HEK293T (cell line): ENCODE measurements around the gene CIB4.
"Not testable (repeated sequence)": the region's sequence is repeated elsewhere in the genome, so short reads cannot be mapped to it uniquely, and the experiment has no call there.

Experiments used
- CTCF ChIA-PET: fragments of 350-600 bp; formaldehyde crosslinking; extraction: SDS; loops from one replicate; lab custom pipeline; 2021; ENCODE audit warnings: antibody characterized with exemption, inconsistent platforms; lab: Yijun Ruan, JAX
- POLR2A ChIA-PET: fragments of 350-600 bp; formaldehyde crosslinking; extraction: SDS; loops from one replicate; lab custom pipeline; 2020; ENCODE audit warnings: antibody characterized with exemption, inconsistent platforms; lab: Yijun Ruan, JAX
- DNase-seq: peaks from one replicate; pipeline ENCODE4 v3.0.0; 2012; ENCODE audit warnings: mixed read lengths; ENCODE audit errors: extremely low spot score
- ARNT ChIP-seq: fragments of 450-650 bp; IDR thresholded peaks from 2 replicates; pipeline ENCODE4 v1.6.1; 2017; ENCODE audit warnings: mild to moderate bottlenecking
- BHLHE40 ChIP-seq: fragments of 450-650 bp; IDR thresholded peaks from 2 replicates; pipeline ENCODE4 v1.6.1; 2016; ENCODE audit warnings: mild to moderate bottlenecking, moderate library complexity, borderline replicate concordance
- CTBP1 ChIP-seq: fragments of 450-650 bp; IDR thresholded peaks from 2 replicates; pipeline ENCODE4 v1.6.1; 2016; ENCODE audit warnings: borderline replicate concordance
- ELF4 ChIP-seq: fragments of 450-650 bp; IDR thresholded peaks from 2 replicates; pipeline ENCODE4 v1.6.1; 2017; ENCODE audit warnings: antibody characterized with exemption
- FOXA1 ChIP-seq: fragments of 450-650 bp; IDR thresholded peaks from 2 replicates; pipeline ENCODE4 v1.6.1; 2016; ENCODE audit warnings: mild to moderate bottlenecking
- FOXK2 ChIP-seq: fragments of 450-650 bp; IDR thresholded peaks from 2 replicates; pipeline ENCODE4 v1.6.1; 2016; ENCODE audit warnings: mild to moderate bottlenecking
- FOXM1 ChIP-seq: fragments of 450-650 bp; IDR thresholded peaks from 2 replicates; pipeline ENCODE4 v1.6.1; 2017; ENCODE audit warnings: mild to moderate bottlenecking, borderline replicate concordance
- HDGF ChIP-seq: fragments of 450-650 bp; IDR thresholded peaks from 2 replicates; pipeline ENCODE4 v1.6.1; 2017; ENCODE audit warnings: antibody characterized with exemption, borderline replicate concordance
- L3MBTL2 ChIP-seq: fragments of 450-650 bp; conservative IDR thresholded peaks from 2 replicates; pipeline ENCODE4 v1.6.1; 2016; ENCODE audit warnings: mild to moderate bottlenecking
- LEF1 ChIP-seq: fragments of 450-650 bp; IDR thresholded peaks from 2 replicates; pipeline ENCODE4 v1.6.1; 2017; ENCODE audit warnings: mild to moderate bottlenecking, borderline replicate concordance
- NFRKB ChIP-seq: fragments of 450-650 bp; IDR thresholded peaks from 2 replicates; pipeline ENCODE4 v1.6.1; 2016; ENCODE audit warnings: mild to moderate bottlenecking, moderate library complexity
- PKNOX1 ChIP-seq: fragments of 450-650 bp; IDR thresholded peaks from 2 replicates; pipeline ENCODE4 v1.6.1; 2016
- SP1 ChIP-seq: fragments of 450-650 bp; IDR thresholded peaks from 2 replicates; pipeline ENCODE4 v1.6.1; 2017
- SUZ12 ChIP-seq: fragments of 450-650 bp; IDR thresholded peaks from 2 replicates; pipeline ENCODE4 v1.6.1; 2016; ENCODE audit warnings: mild to moderate bottlenecking
- TARDBP ChIP-seq: fragments of 450-650 bp; IDR thresholded peaks from 2 replicates; pipeline ENCODE4 v1.6.1; 2016
- ZNF384 ChIP-seq: fragments of 450-650 bp; IDR thresholded peaks from 2 replicates; pipeline ENCODE4 v1.6.1; 2016

The CIB4 gene

GRCh38 chr2:26670931-26671460 lies 29.8 kb upstream of the CIB4 start:
- POLR2A ChIA-PET: no interaction called here
- TF ChIP-seq ARNT (no peak), FOXM1 (no peak), L3MBTL2 (no peak), ZNF384 (no peak), LEF1 (no peak), SP1 (no peak), PKNOX1 (no peak), FOXA1 (no peak), ELF4 (no peak), NFRKB (no peak), SUZ12 (no peak), BHLHE40 (no peak), HDGF (no peak), TARDBP (no peak), CTBP1 (no peak), FOXK2 (no peak)
- CTCF ChIA-PET: no interaction called here
- DNase-seq: no peak

GRCh38 chr2:26670171-26670570 lies 29.0 kb upstream of the CIB4 start:
- POLR2A ChIA-PET: no interaction called here

DNA sequence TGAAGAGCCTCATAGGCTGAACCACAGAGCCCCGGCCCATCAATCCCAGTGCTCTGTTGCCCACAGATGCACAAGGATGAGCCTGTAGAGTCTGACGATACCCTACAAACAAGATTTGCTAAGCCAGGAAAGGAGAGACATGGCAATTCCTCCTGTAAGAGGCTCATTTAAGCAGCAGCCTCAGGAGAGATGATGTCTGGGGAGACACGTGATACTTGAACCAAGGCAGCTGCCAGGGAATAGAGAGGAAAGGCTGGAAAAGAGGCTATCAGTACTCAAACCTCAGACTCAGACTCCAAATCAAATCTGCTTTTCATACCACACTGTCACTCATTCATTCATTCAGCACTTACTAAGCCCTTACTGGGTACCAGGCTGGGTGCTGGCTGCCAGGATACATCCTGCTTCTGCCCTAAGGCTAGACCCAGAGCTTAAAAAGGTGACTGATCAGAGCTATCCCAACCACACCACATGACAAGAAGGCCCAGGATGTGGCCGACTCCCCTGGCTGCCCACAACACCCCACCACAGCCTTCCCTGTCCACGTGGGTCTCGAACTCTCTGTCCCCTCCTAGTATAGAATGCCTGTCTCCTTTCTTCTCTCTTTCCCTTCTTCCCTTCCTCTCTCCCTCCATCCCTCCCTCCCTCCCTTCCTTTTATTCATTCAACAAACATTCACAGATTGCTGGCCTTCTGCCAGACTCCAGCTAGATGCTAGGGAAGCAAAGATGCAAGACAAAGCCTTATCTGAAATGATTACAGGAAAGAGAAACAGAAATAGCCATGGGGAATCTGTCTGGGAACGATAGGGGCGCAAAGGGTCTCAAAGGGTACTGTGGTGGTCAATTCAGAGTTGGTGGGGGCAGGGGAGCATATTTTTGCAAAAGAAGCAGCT lies 27.9 kb upstream of the CIB4 start:
- CTCF ChIA-PET: interaction anchor here (0.6 kb wide), 1 partner anchor 566 kb away, joined by 3 read pairs; no protein-coding TSS in a partner anchor
- POLR2A ChIA-PET: no interaction called here
- no peak for DNase-seq

More at GRCh38 chr2:26670171-26670570, 29.0 kb upstream of the CIB4 start:
- CTCF ChIA-PET: no interaction called here
- no peak for DNase-seq
- TF ChIP-seq TARDBP: no peak
- no peak for TF ChIP-seq BHLHE40
- TF ChIP-seq PKNOX1: no peak
- no peak for TF ChIP-seq L3MBTL2
- no peak for TF ChIP-seq SUZ12
- TF ChIP-seq NFRKB: no peak
- TF ChIP-seq HDGF: no peak

DNA sequence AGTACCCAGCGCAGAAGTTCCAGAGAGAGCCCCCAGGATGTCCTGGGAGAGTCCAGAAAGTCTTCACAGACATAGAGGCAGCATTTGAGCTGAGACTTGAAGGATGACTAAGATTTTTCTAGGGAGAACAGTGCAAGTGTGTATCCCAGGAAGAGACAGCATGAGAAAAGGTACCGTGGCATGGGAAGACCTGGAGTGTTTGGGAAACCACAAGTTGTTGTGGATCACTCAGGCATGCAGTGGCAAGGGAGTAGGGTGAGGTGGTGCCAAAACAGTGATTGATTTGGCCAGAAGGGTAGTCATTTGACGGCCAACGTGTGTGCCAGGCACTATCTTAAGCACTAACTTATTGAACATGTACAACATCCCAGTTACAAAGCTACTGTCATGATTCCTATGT lies 26.9 kb upstream of the CIB4 start:
- no peak for TF ChIP-seq PKNOX1
- no peak for TF ChIP-seq FOXK2
- no peak for TF ChIP-seq NFRKB
- no peak for TF ChIP-seq BHLHE40
- no peak for TF ChIP-seq CTBP1
- TF ChIP-seq ZNF384: no peak
- no peak for TF ChIP-seq FOXM1
- no peak for DNase-seq
- ChIA-PET CTCF (no interaction called here), POLR2A (no interaction called here)

More for the DNA sequence above, 27.9 kb upstream of the CIB4 start:
- no peak for TF ChIP-seq ARNT
- TF ChIP-seq NFRKB: no peak
- TF ChIP-seq FOXM1: no peak
- no peak for TF ChIP-seq SP1
- TF ChIP-seq LEF1: no peak
- TF ChIP-seq ELF4: no peak
- no peak for TF ChIP-seq SUZ12
- no peak for TF ChIP-seq CTBP1
- no peak for TF ChIP-seq TARDBP
- no peak for TF ChIP-seq FOXK2
- TF ChIP-seq PKNOX1: no peak

- POLR2A ChIA-PET: no interaction called here
- CTCF ChIA-PET: interaction anchor here (0.7 kb wide), 1 partner anchor 16 kb away, joined by 4 read pairs; no protein-coding TSS in a partner anchor
- DNase-seq: no peak
- TF ChIP-seq PKNOX1 (no peak), L3MBTL2 (no peak), FOXM1 (no peak), FOXA1 (no peak), ELF4 (no peak), HDGF (no peak), TARDBP (no peak), LEF1 (no peak), SP1 (no peak), CTBP1 (no peak), NFRKB (no peak), BHLHE40 (no peak), FOXK2 (no peak), ZNF384 (no peak), ARNT (no peak)
Measured at GRCh38 chr2:26666671-26667070, 25.5 kb upstream of the CIB4 start.

- DNase-seq, POLR2A ChIA-PET, CTCF ChIA-PET: not testable (repeated sequence)
Measured at GRCh38 chr2:26665296-26665695, 24.1 kb upstream of the CIB4 start.
